ENCODE measurements around the gene COL8A1. TPM values are rescaled to one million over a fixed set of nuclear protein-coding genes. Genes with fewer than 3 reads are reported as not detected.

Gene COL8A1
- total and polyA plus RNA-seq, 7 experiments from 2014 or later, result 0.13 to 0.24 (median 0.14) TPM; not detected in 3

GRCh38 chr3:99825004-99825640 is 186.7 kb downstream of the COL8A1 start:
- no peaks in the 10 kb centered on the region for H3K36me3 ChIP-seq (ENCODE audit: control insufficient read depth in 2 of 3, insufficient read depth in 3 of 3, low read length in 3 of 3)
- peak overlapping the region in 1 of 9 donors; percentile 41 for H3K27ac Mint-ChIP-seq
- DNase-seq (no peak), ATAC-seq (no peak)
- H3K4me3 ChIP-seq (ENCODE audit: low read length), result no peak overlapping the region
- no peak overlapping the region for H3K27ac ChIP-seq (ENCODE audit: low read depth, low read length)
- intact Hi-C loops (cut with micrococcal nuclease), result no loop called here
- no peaks in the 10 kb centered on the region for H3K9me3 Mint-ChIP-seq
- H3K27me3 Mint-ChIP-seq, result no peaks in the 10 kb centered on the region
- H3K9me3 ChIP-seq (ENCODE audit: control insufficient read depth in 2 of 3, low read length in 3 of 3), result no peaks in the 10 kb centered on the region
- no peak overlapping the region for H3K4me3 Mint-ChIP-seq
- H3K4me1 ChIP-seq (ENCODE audit: control insufficient read depth in 2 of 2, insufficient read depth in 2 of 2, low read length in 2 of 2), result no peaks in the 10 kb centered on the region
- peaks cover 0 to 10% (median 0%) of the 10 kb centered on the region in 5 donors for H3K36me3 Mint-ChIP-seq
- no peaks in the 10 kb centered on the region for H3K27me3 ChIP-seq (ENCODE audit: control insufficient read depth in 2 of 2, insufficient read depth in 2 of 2, low read length in 2 of 2)
- ChIA-PET POLR2A (no interaction called here), CTCF (no interaction called here)
- peaks cover 6 to 32% (median 19%) of the 10 kb centered on the region in 7 donors for H3K4me1 Mint-ChIP-seq

DNA sequence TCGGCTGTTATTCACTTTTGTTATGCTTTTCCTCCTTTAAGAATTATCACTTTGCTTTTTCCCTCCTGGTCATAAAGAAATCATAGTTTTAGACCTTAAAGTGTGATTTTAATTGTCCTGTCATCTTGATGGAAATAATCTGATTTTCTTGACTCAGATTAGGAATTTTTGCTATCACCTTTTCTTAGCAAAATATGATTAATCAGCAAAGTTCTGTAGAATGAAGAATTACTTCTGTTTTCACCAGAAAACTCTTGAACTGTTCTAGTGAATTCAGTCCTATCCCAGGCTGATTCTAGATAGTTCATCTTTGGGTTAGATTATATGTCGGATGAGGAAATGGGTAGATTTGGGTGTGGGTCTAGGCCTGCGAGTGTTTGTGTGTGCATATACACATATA is 191.4 kb downstream of the COL8A1 start:
- H3K9me3 Mint-ChIP-seq, result no peaks in the 10 kb centered on the region
- no peak for DNase-seq
- Histone ChIP-seq H3K36me3 (ENCODE audit: control insufficient read depth in 2 of 3, insufficient read depth in 3 of 3, low read length in 3 of 3) (no peaks in the 10 kb centered on the region), H3K27me3 (ENCODE audit: control insufficient read depth in 2 of 2, insufficient read depth in 2 of 2, low read length in 2 of 2) (no peaks in the 10 kb centered on the region), H3K4me1 (ENCODE audit: control insufficient read depth in 2 of 2, insufficient read depth in 2 of 2, low read length in 2 of 2) (no peaks in the 10 kb centered on the region), H3K4me3 (ENCODE audit: low read length) (no peak overlapping the region), H3K27ac (ENCODE audit: low read depth, low read length) (no peak overlapping the region), H3K9me3 (ENCODE audit: control insufficient read depth in 2 of 3, low read length in 3 of 3) (no peaks in the 10 kb centered on the region)
- H3K4me3 Mint-ChIP-seq, result no peak overlapping the region
- peak overlapping the region in 1 of 9 donors; percentile 3 for H3K27ac Mint-ChIP-seq
- H3K27me3 Mint-ChIP-seq, result no peaks in the 10 kb centered on the region
- intact Hi-C loops (cut with micrococcal nuclease), result loop anchor here (5.0 kb wide), 2 partner anchors 237 to 487 kb away; no protein-coding TSS in a partner anchor
- peaks cover 0 to 10% (median 0%) of the 10 kb centered on the region in 5 donors for H3K36me3 Mint-ChIP-seq
- H3K4me1 Mint-ChIP-seq, result peaks cover 0 to 11% (median 5%) of the 10 kb centered on the region in 7 donors
- ChIA-PET POLR2A (no interaction called here), CTCF (interaction anchor here (1.2 kb wide), 1 partner anchor 9 kb away, joined by 3 read pairs; no protein-coding TSS in a partner anchor)
- no peak for ATAC-seq

GRCh38 chr3:99833617-99834205 is 195.3 kb downstream of the COL8A1 start:
- intact Hi-C loops (cut with micrococcal nuclease), result loop anchor here (2.0 to 5.0 kb wide), 3 partner anchors 234 to 757 kb away; no protein-coding TSS in a partner anchor

DNA sequence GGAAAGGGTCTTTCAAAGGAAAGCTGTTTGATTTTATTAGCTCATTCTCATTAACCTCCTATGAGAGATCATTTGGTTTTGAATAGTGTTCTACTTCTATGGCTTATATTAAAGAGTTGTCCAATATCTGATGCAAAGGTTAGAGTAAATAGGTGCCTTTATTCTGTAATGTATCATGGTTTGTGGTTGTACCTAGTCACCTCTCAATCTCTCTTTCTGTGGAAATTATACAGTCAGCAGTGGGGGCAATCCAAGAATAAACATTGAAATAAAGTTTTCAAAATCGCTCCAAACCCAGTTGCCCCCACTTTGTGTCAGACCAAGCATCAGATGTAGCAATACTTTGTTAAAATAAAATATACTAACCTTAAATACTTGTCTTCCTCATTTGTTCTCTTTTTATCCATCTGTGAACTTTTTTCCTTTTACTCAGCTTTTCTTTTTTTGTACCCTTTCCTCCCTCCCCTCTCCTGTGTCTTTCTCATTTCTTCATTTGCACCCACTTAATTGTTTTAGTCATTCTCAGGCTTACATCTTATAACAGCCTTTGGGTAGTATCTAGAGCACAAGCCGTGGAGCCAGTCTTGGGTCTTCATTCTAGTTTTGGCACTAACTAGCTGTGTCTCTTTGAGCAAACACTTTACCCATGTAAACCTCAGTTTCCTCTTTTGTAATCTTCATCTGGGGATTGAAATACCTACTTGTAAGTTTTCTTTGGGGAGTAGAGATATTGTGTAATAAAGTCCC is 196.0 kb downstream of the COL8A1 start:
- Mint-ChIP-seq H3K36me3 (no peaks in the 10 kb centered on the region), H3K27ac (no peak overlapping the region), H3K9me3 (no peaks in the 10 kb centered on the region), H3K27me3 (no peaks in the 10 kb centered on the region), H3K4me3 (no peak overlapping the region), H3K4me1 (peaks cover 0 to 5% (median 4%) of the 10 kb centered on the region in 7 donors)
- CTCF ChIA-PET, result interaction anchor here (0.6 to 1.5 kb wide), 5 partner anchors 25 to 1793 kb away, joined by 3 to 4 read pairs (median 3); no protein-coding TSS in a partner anchor
- POLR2A ChIA-PET, result no interaction called here
- H3K27ac ChIP-seq (ENCODE audit: low read depth, low read length), result no peak overlapping the region
- ATAC-seq (no peak), DNase-seq (no peak)
- intact Hi-C loops (cut with micrococcal nuclease), result loop anchor here (5.0 kb wide), 2 partner anchors 233 to 483 kb away; no protein-coding TSS in a partner anchor
- H3K36me3 ChIP-seq (ENCODE audit: control insufficient read depth in 2 of 3, insufficient read depth in 3 of 3, low read length in 3 of 3), result no peaks in the 10 kb centered on the region
- H3K4me1 ChIP-seq (ENCODE audit: control insufficient read depth in 2 of 2, insufficient read depth in 2 of 2, low read length in 2 of 2), result no peaks in the 10 kb centered on the region
- no peaks in the 10 kb centered on the region for H3K9me3 ChIP-seq (ENCODE audit: control insufficient read depth in 2 of 3, low read length in 3 of 3)
- no peaks in the 10 kb centered on the region for H3K27me3 ChIP-seq (ENCODE audit: control insufficient read depth in 2 of 2, insufficient read depth in 2 of 2, low read length in 2 of 2)
- H3K4me3 ChIP-seq (ENCODE audit: low read length), result no peak overlapping the region

More at GRCh38 chr3:99833617-99834205, 195.3 kb downstream of the COL8A1 start:
- ChIA-PET CTCF (interaction anchor here (0.6 to 1.5 kb wide), 7 partner anchors 7 to 1793 kb away, joined by 3 to 4 read pairs (median 3); no protein-coding TSS in a partner anchor), POLR2A (interaction anchor here (0.6 kb wide), 1 partner anchor 51 kb away, joined by 3 read pairs; no protein-coding TSS in a partner anchor)
- DNase-seq (no peak), ATAC-seq (no peak)
- H3K36me3 Mint-ChIP-seq, result peaks cover 0 to 2% (median 0%) of the 10 kb centered on the region in 5 donors
- H3K27ac ChIP-seq (ENCODE audit: low read depth, low read length), result no peak overlapping the region
- H3K4me1 Mint-ChIP-seq, result peaks cover 0 to 11% (median 4%) of the 10 kb centered on the region in 7 donors
- no peaks in the 10 kb centered on the region for H3K4me1 ChIP-seq (ENCODE audit: control insufficient read depth in 2 of 2, insufficient read depth in 2 of 2, low read length in 2 of 2)
- no peak overlapping the region for H3K4me3 Mint-ChIP-seq
- no peaks in the 10 kb centered on the region for H3K9me3 ChIP-seq (ENCODE audit: control insufficient read depth in 2 of 3, low read length in 3 of 3)
- no peaks in the 10 kb centered on the region for H3K9me3 Mint-ChIP-seq
- no peaks in the 10 kb centered on the region for H3K27me3 ChIP-seq (ENCODE audit: control insufficient read depth in 2 of 2, insufficient read depth in 2 of 2, low read length in 2 of 2)
- H3K27ac Mint-ChIP-seq, result no peak overlapping the region
- H3K4me3 ChIP-seq (ENCODE audit: low read length), result no peak overlapping the region
- no peaks in the 10 kb centered on the region for H3K27me3 Mint-ChIP-seq
- H3K36me3 ChIP-seq (ENCODE audit: control insufficient read depth in 2 of 3, insufficient read depth in 3 of 3, low read length in 3 of 3), result no peaks in the 10 kb centered on the region

DNA sequence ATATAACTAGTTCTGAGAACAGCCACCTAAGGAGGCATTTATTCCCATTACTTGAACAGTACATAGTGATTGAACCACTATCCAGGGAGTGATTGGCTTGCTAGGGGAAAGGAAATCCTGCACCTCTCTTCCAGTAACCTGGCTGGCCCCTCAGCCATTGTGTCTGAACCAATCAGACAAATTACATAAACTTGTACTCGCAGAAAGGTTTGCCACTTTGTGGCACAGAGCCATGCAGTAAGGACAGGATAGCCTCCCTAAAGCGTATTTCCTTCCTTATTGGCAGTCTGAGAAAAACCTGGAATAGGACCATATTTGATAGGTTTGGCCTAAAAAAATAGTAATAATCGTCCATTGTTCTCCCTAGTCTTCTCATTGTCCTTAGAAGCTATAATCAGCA is 198.3 kb downstream of the COL8A1 start:
- H3K4me3 ChIP-seq (ENCODE audit: low read length), result no peak overlapping the region
- H3K27me3 Mint-ChIP-seq, result no peaks in the 10 kb centered on the region
- no peaks in the 10 kb centered on the region for H3K27me3 ChIP-seq (ENCODE audit: control insufficient read depth in 2 of 2, insufficient read depth in 2 of 2, low read length in 2 of 2)
- intact Hi-C loops (cut with micrococcal nuclease), result no loop called here
- ATAC-seq, result no peak
- H3K36me3 ChIP-seq (ENCODE audit: control insufficient read depth in 2 of 3, insufficient read depth in 3 of 3, low read length in 3 of 3), result no peaks in the 10 kb centered on the region
- peaks cover 0 to 5% (median 0%) of the 10 kb centered on the region in 7 donors for H3K4me1 Mint-ChIP-seq
- no peaks in the 10 kb centered on the region for H3K36me3 Mint-ChIP-seq
- DNase-seq, result no peak
- H3K27ac Mint-ChIP-seq, result no peak overlapping the region
- H3K4me3 Mint-ChIP-seq, result no peak overlapping the region
- H3K9me3 ChIP-seq (ENCODE audit: control insufficient read depth in 2 of 3, low read length in 3 of 3), result no peaks in the 10 kb centered on the region
- ChIA-PET POLR2A (no interaction called here), CTCF (no interaction called here)
- no peaks in the 10 kb centered on the region for H3K9me3 Mint-ChIP-seq
- no peak overlapping the region for H3K27ac ChIP-seq (ENCODE audit: low read depth, low read length)
- no peaks in the 10 kb centered on the region for H3K4me1 ChIP-seq (ENCODE audit: control insufficient read depth in 2 of 2, insufficient read depth in 2 of 2, low read length in 2 of 2)

DNA sequence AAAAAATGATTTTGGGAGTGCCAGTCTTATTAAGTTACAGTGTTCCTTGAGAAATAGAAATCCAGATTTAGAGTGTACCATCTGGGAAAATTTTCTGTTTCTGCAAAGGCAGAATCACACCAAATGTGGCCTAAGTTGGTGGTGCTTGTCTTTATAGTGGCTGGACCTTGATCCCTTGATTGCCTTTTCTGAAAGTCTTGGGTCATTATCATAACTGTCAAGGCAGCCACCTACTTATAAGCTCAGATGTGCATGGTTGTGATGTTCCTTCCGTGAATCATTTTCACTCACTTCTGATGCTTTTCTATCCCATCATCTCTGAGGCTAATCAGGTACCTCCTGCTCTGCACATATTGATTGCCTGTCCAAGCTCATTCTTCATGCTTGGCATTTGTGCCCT is 199.3 kb downstream of the COL8A1 start:
- H3K27ac Mint-ChIP-seq, result no peak overlapping the region
- H3K36me3 Mint-ChIP-seq, result no peaks in the 10 kb centered on the region
- ATAC-seq, result no peak
- Histone ChIP-seq H3K27me3 (ENCODE audit: control insufficient read depth in 2 of 2, insufficient read depth in 2 of 2, low read length in 2 of 2) (no peaks in the 10 kb centered on the region), H3K4me3 (ENCODE audit: low read length) (no peak overlapping the region), H3K4me1 (ENCODE audit: control insufficient read depth in 2 of 2, insufficient read depth in 2 of 2, low read length in 2 of 2) (no peaks in the 10 kb centered on the region), H3K9me3 (ENCODE audit: control insufficient read depth in 2 of 3, low read length in 3 of 3) (no peaks in the 10 kb centered on the region), H3K27ac (ENCODE audit: low read depth, low read length) (no peak overlapping the region), H3K36me3 (ENCODE audit: control insufficient read depth in 2 of 3, insufficient read depth in 3 of 3, low read length in 3 of 3) (no peaks in the 10 kb centered on the region)
- no peak for DNase-seq
- POLR2A ChIA-PET, result no interaction called here
- no peak overlapping the region for H3K4me3 Mint-ChIP-seq
- H3K27me3 Mint-ChIP-seq, result no peaks in the 10 kb centered on the region
- intact Hi-C loops (cut with micrococcal nuclease), result no loop called here
- CTCF ChIA-PET, result no interaction called here
- peaks cover 0 to 5% (median 0%) of the 10 kb centered on the region in 7 donors for H3K4me1 Mint-ChIP-seq
- no peaks in the 10 kb centered on the region for H3K9me3 Mint-ChIP-seq
